GF-D8 (cell line): ENCODE measurements around the gene ASPHD2.
"Not testable (repeated sequence)": the region's sequence is repeated elsewhere in the genome, so short reads cannot be mapped to it uniquely, and the experiment has no call there.

Source experiments
- DNase-seq: peaks from one replicate; lab custom pipeline; 2025; lab: John Stamatoyannopoulos, UW

The ASPHD2 gene, protein sequence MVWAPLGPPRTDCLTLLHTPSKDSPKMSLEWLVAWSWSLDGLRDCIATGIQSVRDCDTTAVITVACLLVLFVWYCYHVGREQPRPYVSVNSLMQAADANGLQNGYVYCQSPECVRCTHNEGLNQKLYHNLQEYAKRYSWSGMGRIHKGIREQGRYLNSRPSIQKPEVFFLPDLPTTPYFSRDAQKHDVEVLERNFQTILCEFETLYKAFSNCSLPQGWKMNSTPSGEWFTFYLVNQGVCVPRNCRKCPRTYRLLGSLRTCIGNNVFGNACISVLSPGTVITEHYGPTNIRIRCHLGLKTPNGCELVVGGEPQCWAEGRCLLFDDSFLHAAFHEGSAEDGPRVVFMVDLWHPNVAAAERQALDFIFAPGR

DNA sequence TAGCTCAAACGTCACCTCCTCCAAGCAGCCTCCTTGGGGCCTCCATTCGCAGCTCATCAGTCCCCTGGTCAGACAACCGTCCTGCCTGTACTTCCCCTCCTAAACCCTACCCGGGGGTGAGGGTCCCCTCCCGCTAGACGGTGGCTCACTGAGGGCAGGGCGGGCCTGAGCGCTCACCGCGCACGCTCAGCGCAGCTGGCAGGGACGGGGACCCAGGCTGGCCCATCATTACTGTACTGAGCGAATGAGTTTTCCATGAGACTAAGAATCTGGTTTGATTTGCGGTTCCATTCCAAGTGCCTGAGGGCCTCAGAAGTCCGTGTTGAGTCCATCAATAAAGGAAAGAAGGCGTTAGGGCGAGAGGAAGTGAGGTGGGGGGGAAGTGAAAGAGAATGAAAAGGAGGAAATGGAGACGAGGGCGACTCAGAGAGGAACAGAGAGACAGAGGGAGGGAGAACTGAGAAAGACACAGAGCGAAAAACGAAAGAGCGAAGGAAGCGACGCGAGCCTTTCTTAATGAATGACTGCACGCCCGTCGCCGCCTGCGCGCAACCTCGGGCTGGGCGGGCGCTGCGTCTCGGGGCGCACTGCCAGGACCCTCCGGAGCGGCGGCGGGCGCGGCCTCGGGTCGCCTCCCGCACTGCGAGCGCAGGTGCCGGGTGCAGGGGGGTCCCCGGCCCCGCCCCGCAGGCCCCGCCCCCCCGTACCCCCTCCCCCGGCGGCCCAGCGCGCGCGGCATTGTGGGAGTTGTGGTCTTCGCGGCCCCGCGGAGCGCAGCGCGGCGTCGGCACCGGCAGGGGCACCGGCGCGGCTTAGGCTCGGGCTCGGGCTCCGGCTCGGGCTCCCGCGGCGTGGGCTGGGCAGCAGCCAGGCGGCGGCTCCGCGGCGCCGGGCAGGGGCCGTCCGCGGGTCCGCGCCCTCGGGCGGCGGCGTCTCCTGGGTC, at the start of gene ASPHD2:
Gene ASPHD2, plus strand, starts transcription at position 746 of the 943 bp plus-strand sequence. CDS start 4,356 bp downstream, outside the sequence.
- DNase-seq: peak; percentile 3

DNA sequence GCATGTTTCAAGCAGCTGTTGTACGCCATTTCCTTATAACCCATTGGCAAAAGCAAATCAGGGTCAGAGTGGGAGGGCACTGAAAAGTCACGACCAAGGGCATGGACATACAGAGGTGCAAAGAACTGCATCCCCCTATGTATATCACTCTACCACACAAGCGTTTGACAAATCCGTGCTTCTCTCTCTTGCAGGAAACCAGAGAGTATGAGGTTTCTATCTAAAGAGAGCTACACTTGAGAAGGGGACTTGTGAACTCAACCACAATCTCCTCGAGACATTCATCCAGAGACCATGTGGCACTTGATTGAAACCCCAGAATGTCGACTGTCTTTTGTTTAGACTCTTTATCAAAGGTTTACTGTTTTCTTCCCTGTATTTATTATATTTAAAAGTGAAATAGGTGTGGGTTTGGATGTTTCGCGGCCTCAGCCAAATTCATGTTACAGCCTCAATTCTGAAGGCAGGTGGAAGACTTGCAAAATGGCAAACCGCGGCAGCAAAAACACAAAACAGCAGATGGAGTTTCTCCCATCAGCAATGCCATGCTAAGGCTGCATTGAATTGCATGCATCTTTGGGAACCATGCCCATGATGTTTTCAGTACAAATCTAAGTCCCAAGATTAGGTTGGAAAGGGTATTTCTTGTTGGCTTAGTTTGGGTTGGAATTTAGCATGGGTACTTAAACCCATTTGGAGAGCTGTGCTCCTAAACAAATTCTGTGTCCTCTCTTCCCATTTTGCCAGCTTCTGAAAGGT, 48.8 kb upstream of the ASPHD2 start:
- no peak for DNase-seq

DNA sequence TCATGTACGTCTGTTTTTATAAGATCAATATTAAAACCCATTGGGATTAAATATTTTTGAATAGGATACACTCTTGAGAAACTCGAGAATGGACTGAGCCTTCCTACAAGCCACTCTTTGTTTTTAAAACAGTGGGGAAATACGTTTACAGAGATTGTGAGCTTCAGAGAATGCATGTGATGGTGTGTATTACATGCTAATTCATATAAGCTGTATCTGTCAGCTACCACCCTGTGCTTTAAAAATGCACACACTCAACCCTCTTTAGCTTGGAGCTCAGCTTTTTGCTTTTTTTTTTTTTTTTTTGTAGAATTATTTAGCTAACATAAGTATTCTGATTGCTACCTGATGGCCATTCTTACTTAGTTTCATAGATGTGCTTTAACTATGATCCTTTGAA, 46.3 kb upstream of the ASPHD2 start:
- DNase-seq: no peak

DNA sequence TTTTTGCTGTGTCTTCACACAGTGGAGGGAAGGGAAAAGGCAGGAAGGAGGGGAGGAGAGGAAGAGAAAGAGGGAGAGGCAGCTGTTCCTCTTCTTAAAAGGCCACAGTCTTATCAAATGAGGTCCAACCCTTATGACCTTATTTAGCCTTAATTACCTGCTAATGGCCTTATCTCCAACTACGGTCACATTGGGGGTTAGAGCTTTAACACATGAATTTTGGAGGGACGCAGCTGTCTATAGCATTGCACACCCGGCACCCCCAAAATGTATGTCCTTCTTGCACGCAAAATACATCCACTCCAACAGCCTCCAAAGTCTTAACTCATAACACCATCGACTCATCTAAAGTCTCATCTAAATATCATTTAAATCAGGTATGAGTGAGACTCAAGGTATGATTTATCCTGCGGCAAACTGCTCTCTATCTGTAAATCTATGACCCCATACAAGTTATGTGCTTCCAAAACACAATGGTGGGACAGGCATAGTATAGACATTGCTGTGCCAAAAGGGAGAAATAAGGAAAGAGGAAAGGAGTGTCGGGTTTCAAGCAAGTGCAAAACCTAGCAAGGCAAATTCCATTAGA, 45.0 kb upstream of the ASPHD2 start:
- DNase-seq: no peak

DNA sequence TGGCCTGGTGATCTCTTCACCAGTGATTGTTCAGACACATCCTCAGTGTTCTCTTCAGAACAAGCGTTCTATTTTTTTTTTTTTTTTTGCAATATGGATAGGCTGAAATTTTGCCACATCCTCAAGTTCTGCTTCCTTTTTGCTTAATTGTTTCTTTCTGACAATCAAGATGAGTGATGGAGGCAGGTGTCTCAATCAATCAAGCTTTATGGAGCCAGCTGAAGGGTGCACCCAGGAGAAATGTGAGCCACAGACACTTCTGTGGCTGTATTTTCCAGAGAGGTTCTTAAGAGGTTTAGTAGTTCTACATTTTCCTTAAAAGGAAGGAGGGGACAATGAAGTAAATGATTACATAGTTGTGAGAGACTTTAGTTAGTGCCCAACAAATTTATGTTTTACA, 43.9 kb upstream of the ASPHD2 start:
- DNase-seq: no peak

DNA sequence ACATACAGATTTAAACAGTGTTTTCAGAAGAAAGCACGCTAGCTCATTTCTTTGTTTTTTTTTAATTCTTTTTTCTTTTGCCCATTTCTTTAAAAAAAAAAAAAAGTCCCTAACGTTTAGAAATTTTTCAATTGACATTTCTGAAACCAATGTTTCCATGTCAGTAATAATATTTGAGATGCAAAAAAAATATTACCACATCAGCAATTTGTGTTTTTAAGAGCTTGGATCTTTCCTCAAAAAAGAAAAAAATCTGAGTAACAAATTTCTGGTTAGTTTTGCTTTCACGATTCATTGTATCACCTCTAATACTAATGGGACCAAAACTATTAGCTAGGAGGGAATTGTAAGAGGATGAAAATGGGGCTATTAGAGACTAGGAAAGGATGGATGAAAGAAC, 39.9 kb upstream of the ASPHD2 start:
- no peak for DNase-seq

DNA sequence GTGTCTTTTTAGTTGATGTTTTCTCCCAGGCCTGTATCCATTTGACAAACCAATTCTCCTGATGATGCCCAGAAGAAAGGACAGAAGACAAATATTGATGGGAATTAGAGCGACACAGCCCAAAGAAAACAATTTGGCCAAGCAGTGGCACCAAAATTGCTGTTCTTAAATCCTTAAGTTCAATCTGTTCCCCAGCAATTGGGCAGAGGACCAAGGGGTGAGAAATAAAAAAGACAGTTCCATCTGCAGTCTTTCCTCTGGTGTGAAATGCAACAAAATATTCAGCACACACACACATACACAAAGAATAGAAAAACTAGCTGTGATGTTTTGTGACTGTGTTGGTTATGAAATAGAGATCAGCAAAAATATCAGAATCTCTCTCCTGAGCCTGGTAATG, 38.0 kb upstream of the ASPHD2 start:
- DNase-seq: no peak

DNA sequence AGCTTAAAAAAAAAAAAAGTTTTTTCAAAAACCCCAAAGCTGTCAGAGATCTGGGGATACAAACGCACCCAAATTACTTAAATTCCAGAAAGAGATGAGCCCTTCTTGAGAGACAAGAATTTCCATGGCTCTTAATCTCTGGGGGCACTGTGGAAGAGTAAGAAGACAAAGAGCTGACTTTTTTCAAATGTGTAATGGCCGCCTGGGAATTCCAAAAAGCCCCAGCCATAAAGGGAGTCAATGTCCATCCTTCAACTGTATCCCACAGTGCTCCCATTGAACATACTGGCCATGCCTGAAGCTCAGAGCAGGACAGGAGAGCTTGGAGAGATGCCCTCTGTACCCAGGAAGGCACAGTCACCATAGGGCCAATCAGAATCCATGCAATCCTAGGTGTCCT, 37.4 kb upstream of the ASPHD2 start:
- DNase-seq: no peak

DNA sequence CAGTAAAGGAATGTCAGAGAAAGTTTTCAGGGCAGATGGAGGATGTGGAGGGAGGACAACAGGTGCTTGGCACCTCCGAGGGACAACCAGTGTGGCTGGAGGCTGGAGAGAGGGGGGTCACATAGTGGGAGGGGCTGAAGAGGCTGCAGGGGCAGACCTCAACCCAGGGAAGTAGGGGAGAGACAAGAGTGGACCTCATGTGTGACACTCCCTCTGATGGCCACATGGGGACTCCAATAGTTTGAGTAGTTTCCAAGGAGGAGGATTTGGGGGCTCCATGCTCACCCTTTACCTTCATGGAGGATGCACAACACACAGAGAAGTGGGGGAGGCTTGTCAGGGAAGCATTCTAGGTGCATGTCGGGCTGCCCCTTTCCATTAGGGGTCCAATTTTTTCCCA, 35.1 kb upstream of the ASPHD2 start:
- DNase-seq: no peak

DNA sequence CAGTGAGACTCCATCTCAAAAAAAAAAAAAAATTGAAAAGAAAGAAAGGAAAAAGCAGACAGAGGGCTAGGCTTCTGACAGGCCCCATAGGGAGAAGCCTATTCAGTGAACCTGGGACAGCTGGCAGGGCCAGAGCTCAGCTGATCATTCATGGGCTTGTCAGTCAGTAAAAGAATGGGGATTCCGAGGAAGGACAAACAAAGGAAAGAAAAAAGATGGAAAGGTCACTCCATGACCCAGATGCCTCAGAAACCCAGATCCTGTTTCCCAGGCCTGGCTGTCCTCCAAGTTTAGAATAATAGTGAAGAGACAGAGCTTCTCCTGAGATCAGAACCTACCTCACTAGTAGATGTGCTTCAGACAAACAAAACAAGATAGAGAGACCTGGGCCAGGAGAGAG, 34.3 kb upstream of the ASPHD2 start:
- DNase-seq: no peak

DNA sequence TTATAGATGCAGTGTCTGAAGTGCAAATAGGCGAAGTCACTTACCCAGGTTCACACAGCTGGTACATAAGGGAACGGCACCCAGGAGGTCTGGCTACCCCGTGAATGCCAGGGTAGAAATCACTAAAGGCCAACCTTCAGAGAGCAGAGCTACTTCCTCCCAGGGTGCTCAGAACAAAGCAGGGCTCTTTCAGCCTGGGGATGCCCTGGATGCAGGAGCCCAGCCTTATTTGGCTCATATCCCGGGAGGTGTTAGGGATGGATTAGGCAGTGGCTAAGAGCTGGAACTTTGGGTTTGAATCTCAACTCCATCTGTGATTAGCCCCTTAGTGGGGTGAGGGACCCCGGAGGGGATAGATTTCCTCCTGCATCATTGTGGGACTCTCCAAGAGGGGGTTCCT, 33.1 kb upstream of the ASPHD2 start:
- DNase-seq: no peak

DNA sequence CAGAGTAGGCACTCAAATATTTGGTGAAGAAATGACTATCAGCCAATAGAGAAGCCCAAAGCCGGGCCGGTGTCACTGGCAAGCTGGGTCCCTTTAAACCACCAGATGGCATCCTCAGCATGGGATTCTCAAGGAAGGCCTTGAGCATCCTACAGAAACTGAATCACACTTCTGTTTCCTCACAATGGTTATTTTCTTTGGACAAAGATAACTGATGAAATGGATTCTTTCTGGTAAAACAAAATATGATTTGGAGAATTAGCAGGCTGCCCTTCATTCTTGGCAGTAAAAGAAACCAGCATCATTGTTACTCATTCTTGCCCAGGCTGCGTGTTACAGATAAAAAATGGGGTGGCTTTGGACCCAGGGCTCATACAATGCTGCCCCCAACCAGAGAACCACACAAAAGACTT, 30.3 kb upstream of the ASPHD2 start:
- peak; percentile 5 for DNase-seq

DNA sequence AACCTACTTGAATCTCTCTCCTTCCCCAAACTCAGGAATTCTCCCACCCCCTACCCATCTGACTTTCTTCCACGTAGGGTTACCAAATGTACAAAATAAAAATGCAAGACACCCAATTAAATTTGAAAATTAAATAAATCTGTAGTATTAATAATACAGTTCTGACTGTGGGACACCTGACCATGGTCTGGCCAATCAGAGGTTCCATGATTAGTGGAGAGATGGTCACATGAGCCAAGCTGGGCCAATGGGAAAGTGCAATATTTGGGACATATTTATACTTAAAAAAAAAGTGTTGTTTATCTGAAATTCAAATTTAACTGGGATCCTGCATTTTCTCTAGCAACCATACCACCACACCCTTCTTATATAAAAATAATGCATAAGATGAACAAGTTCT, 29.8 kb upstream of the ASPHD2 start:
- DNase-seq: no peak

DNA sequence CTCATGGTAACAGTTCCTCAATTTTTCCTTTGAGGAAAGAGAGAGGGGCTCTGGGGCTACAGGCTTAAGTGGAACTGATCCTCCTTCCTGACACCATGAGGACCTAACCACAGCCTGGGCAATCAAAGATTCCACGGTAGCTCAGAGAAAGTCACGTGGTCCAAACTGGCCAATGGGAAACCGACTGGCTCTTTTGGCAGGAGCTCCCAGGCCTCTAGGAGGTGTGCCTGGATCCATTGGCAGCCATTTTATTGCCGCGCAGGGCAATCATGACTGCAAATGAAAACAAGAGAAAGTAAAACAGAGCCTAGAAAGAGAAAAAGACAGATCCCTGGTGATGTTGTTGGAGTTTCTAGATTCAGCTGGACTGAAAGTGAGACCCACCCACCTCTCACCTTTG, 27.3 kb upstream of the ASPHD2 start:
- DNase-seq: no peak

DNA sequence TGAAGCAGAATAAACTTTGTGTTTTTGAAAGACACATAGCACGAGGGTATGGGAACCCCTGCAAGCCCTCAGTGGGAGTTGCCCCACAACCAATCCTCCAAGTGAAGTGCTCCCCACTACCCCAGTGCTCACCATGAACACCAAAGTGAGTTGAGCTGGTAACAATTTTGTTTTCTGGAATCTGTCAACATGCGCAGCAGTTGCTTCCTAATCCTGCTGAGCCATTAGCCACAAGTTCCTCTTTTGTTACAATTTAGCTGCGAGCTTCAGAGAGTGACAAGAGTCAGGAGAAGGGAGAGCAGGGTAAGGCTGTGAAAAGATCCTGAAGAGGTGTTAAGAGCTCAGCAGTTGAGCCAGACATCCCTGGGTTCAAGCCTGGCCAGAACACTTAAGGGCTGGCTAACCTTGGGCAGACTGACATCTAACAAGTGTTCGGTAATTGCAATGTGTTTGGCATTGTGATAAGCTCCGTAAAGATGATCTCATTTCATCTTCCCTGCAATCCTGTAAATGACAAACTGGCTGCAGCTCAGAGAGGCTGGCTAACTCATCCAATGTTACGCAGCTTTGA, 24.1 kb upstream of the ASPHD2 start:
- DNase-seq: peak; percentile 60

DNA sequence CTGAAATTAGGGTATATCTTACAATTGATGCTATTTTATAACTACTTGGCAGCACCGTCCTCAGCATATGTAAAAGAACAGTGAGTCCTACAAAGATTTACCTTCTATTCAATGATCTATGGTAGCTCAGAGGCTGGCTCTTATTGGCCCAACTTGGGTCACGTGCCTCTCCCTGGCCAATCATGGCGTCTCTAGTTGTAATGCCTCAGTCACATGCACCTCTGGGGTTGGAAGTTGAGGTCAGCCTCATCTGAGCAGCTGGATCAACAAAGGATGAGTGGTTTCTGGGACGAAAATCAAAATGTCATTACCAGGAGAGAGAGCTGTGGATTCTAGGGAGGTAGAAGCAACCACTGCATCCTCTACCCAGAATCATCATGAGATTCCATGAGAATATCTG, 22.9 kb upstream of the ASPHD2 start:
- DNase-seq: no peak

DNA sequence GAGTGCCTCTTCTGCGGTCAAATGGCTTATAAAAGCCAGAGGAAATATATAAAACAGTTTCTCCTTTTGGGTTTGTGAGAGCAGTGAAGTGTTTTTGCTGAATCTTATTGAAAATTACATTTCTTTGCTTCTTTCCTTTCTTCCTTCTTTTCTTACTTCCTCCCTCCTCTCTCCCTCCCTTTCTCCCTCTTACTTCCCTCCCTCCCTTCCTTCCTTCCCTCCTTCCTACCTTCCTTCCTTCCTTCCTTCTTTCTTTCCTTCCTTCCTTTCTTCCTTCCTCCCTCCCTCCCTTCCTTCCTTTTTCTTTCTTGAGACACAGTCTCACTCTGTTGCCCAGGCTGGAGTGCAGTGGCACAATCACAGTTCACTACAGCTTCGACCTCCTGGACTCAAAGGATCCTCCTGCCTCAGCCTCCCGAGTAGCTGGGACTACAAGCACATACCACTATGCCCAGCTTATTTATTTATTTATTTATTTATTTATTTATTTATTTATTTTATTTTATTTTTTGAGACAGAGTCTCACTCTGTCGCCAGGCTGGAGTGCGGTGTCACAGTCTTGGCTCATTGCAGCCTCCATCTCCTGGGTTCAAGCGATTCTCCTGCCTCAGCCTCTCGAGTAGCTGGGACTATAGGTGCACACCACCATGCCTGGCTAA, 20.4 kb upstream of the ASPHD2 start:
- DNase-seq: not testable (repeated sequence)

DNA sequence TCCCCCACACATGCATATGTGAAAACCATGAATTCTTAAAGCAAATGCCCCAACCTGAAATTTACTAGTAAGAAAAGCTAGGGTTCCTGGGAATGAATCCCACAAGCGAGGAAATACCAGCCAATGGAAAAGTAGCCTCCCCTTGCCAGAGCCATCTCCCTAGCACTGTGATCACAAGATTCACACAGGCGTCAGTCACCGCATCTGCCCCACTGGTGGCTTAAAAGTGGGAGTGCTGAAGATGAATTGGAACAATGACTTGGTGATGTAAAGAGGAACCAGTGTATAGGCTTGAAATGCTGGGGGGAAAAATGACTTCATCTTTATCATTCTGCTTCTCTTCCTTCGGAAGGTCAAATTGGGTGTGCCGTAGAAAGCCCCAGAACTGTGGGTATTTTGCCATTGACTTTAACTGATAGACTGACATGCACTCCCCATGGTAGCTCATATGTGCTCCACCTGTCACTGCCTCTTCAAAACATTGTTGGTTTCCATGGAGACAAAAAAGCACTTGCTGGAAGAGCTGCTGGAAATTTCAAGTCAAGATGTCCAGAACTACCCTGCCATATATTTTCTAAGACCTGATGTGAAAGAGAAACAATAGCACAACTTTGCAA, 19.2 kb upstream of the ASPHD2 start:
- no peak for DNase-seq

DNA sequence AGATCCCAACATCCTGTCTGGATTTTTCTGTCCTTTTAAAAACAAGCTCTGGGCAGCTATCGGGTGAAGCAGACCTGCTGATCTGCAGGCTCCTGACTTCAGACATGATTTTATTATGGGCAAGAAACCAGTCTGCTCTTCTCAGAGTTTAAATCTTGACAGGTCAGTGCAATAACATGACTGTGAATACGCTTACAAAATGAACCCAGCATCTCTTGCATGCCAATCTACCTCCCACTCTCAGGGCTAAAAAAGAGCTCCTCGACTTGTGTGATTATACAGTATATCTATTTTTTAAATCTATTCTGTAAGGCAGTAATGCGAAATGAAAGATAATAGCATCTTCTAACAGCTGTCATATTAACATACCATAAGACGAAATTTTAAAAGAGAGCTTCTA, 18.7 kb upstream of the ASPHD2 start:
- no peak for DNase-seq

DNA sequence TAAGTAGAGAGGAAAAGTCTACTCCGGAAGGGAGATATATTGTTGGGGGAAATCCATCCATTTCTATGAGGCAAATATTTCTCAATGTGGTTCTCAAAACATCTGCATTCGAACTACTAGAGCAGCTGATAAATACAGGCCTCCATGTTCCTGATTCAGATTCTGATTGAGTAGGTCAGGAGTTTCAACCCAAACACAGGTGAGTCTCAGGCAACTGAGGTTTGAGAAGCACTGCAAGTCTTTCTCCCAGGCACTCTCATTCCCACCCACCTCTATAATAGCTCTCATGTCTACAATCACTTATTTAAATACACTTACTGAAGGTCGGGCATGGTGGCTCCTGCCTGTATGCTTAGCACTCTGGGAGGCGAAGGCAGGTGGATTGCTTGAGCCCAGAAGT, 14.7 kb upstream of the ASPHD2 start:
- no peak for DNase-seq

DNA sequence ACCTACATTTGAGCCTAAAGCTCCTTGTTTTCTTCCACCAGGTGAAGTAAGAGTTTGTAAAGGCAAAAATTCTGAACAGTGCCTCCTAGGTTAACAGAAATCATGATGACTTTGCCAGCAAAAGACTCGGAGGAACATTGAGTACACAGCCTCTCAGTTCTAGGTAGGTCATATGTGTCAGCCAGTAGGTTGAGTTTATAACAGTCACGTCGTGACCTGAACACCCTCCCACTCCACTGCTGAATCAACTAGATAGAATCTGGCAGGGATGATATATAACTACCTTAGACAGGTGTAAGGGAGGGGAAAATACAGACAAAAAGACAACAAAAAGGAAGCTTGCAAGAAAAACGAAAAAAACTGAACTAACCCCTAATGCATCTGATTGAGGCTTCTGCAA, 12.8 kb upstream of the ASPHD2 start:
- DNase-seq: no peak
